Erythroblast (primary cell): Measurements from ENCODE around the gene TBRG4.

Source experiments
- GATA1 ChIP-seq: IDR thresholded peaks from 2 replicates; pipeline ENCODE4 v1.6.1; 2011; ENCODE audit warnings: low read depth, mild to moderate bottlenecking, control low read depth, low read length, moderate library complexity
- POLR2A ChIP-seq: IDR thresholded peaks from 2 replicates; pipeline ENCODE4 v1.6.1; 2011; ENCODE audit warnings: mild to moderate bottlenecking, low read length

- TF ChIP-seq POLR2A = no peak
- no peak for TF ChIP-seq GATA1
Measured at GRCh38 chr7:45150199-45150598, 38.7 kb upstream of the TBRG4 start.
